ENCODE measurements around the gene LY6G5C. TPM values are rescaled to one million over a fixed set of nuclear protein-coding genes. Genes with fewer than 3 reads are reported as not detected.
A peak's percentile ranks its signal among the peaks of the same experiment; 100 is the strongest.

The LY6G5C gene
- total and polyA plus RNA-seq, 2 of the 13 experiments (the other 11 are each of a cell fraction or from before 2014, with no cell fraction given) = 0.33 to 0.55 TPM

GRCh38 chr6:31652925-31653724 is 27.7 kb downstream of the LY6G5C start (continued):
- 0 out of 2 replicates have a peak, but pooled peaks have one; percentile 40 for TF ChIP-seq MLXIP (CRISPR knock-in tag; IDR thresholded peaks at IDR 0.05; ENCODE audit: borderline replicate concordance)
- 0 out of 2 replicates have a peak, but pooled peaks have one; percentile 11 for TF ChIP-seq TP53 (CRISPR knock-in tag; conservative IDR thresholded peaks at IDR 0.05)
- no peak for TF ChIP-seq GABPA (IDR thresholded peaks at IDR 0.05; ENCODE audit: low read depth, low read length)
- no peak for TF ChIP-seq GABPA (CRISPR knock-in tag; IDR thresholded peaks at IDR 0.05; ENCODE audit: low read depth)
- TF ChIP-seq ZNF577 (CRISPR knock-in tag; IDR thresholded peaks at IDR 0.05; ENCODE audit: borderline replicate concordance, low read depth) = no peak
- no peak for TF ChIP-seq KDM6A (CRISPR knock-in tag; IDR thresholded peaks at IDR 0.05; ENCODE audit: low read depth)
- no peak for TF ChIP-seq KLF9 (CRISPR knock-in tag; IDR thresholded peaks at IDR 0.05; ENCODE audit: low read depth)
- no peak for TF ChIP-seq ZFP37 (CRISPR knock-in tag; IDR thresholded peaks at IDR 0.05; ENCODE audit: borderline replicate concordance)
- TF ChIP-seq MBNL3 (CRISPR knock-in tag; conservative IDR thresholded peaks at IDR 0.05) = no peak
- no peak; the same call in 1 of the 2 replicates for TF ChIP-seq HIC2 (CRISPR knock-in tag; IDR thresholded peaks at IDR 0.05; ENCODE audit: low read depth)
- TF ChIP-seq, protein P1, sequence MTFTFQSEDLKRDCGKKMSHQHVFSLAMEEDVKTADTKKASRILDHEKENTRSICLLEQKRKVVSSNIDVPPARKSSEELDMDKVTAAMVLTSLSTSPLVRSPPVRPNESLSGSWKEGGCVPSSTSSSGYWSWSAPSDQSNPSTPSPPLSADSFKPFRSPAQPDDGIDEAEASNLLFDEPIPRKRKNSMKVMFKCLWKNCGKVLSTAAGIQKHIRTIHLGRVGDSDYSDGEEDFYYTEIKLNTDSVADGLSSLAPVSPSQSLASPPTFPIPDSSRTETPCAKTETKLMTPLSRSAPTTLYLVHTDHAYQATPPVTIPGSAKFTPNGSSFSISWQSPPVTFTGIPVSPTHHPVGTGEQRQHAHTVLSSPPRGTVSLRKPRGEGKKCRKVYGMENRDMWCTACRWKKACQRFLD (CRISPR knock-in tag; IDR thresholded peaks at IDR 0.05; ENCODE audit: borderline replicate concordance) = no peak; the same call in 1 of the 2 replicates
- no peak for TF ChIP-seq SYNCRIP (IDR thresholded peaks at IDR 0.05; ENCODE audit: insufficient read depth, low read depth, low read length)
- TF ChIP-seq NFE2 (CRISPR knock-in tag; IDR thresholded peaks at IDR 0.05) = no peak
- TF ChIP-seq TBL1XR1 (IDR thresholded peaks at IDR 0.05; ENCODE audit: borderline replicate concordance, low read length, partially characterized antibody) = no peak
- TF ChIP-seq POGK (CRISPR knock-in tag; conservative IDR thresholded peaks at IDR 0.05) = no peak
- no peak for TF ChIP-seq RXRA (CRISPR knock-in tag; IDR thresholded peaks at IDR 0.05)
- no peak for TF ChIP-seq PTBP1 (IDR thresholded peaks at IDR 0.05; ENCODE audit: low read depth, low read length, poor library complexity, severe bottlenecking)
- TF ChIP-seq, protein P2, sequence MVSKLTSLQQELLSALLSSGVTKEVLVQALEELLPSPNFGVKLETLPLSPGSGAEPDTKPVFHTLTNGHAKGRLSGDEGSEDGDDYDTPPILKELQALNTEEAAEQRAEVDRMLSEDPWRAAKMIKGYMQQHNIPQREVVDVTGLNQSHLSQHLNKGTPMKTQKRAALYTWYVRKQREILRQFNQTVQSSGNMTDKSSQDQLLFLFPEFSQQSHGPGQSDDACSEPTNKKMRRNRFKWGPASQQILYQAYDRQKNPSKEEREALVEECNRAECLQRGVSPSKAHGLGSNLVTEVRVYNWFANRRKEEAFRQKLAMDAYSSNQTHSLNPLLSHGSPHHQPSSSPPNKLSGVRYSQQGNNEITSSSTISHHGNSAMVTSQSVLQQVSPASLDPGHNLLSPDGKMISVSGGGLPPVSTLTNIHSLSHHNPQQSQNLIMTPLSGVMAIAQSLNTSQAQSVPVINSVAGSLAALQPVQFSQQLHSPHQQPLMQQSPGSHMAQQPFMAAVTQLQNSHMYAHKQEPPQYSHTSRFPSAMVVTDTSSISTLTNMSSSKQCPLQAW (CRISPR knock-in tag; IDR thresholded peaks at IDR 0.05) = no peak
- no peak for TF ChIP-seq ZNF570 (CRISPR knock-in tag; IDR thresholded peaks at IDR 0.05; ENCODE audit: borderline replicate concordance)
